ENCODE results near the gene C6orf52. TPM values are rescaled to one million over a fixed set of nuclear protein-coding genes. Genes with fewer than 3 reads are reported as not detected.
"Not testable (repeated sequence)": the region's sequence is repeated elsewhere in the genome, so short reads cannot be mapped to it uniquely, and the experiment has no call there.

The C6orf52 gene
- polyA plus RNA-seq, 1 donor: 3.7 TPM

DNA sequence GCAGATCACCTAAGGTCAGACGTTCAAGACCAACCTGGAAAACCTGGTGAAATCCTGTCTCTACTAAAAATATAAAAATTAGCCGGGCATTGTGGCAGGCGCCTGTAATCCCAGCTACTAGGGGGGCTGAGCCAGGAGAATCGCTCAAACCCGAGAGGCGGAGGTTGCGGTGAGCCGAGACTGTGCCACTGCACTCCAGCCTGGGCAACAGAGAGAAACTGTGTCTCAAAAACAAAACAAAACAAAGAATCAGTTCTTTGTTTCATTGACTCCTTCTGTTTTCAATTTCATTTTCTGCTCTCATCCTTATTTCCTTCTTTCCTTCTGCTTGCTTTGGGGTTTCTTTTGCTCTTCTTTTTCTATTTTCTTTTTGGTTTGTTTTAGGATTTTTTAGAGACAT is 19.5 kb upstream of the C6orf52 start:
- DNase-seq: no peak

DNA sequence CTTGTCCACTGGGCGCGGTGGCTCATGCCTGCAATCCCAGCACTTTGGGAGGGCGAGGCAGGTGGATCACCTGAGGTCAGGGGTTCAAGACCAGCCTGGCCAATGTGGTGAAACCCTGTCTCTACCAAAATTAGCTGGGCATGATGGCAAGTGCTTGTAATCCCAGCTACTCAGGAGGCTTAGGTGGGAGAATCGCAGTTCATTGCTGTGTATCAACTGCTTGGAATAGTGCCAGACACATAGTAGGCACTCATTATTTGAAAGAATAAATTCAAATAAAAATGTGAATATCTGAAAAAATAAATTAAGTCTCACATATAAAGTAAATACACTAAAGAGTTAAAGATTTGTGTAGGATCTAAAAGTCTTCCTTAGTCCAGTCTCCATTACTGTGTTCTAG is 2.2 kb upstream of the C6orf52 start:
- no peak for DNase-seq

DNA sequence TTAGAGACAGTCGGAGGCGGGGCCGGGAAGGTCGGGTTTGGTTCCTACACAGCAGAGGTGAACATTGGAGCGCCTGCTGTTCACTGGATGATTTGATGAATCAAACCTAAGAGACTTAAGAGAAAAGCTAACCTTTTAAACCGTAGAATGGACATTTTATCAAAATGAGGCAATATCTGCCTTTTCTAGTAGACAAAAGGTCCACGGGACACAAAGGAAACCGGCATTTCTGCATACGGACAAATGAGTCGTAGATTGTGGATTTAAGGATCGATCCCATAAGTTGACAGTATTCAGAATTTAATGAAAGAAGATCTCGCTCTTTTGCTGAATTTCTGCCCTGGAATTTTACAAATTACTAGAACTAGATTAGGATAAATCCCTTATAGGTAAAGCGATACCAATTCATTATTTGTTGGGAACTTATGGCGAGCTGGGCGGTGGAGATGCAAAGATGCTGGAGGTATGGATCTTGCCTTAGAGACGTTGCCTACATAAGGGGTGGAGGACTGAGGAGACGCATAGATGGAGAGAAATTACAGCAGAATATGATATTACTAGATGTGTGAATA is 756 bp upstream of the C6orf52 start:
- DNase-seq: no peak

DNA sequence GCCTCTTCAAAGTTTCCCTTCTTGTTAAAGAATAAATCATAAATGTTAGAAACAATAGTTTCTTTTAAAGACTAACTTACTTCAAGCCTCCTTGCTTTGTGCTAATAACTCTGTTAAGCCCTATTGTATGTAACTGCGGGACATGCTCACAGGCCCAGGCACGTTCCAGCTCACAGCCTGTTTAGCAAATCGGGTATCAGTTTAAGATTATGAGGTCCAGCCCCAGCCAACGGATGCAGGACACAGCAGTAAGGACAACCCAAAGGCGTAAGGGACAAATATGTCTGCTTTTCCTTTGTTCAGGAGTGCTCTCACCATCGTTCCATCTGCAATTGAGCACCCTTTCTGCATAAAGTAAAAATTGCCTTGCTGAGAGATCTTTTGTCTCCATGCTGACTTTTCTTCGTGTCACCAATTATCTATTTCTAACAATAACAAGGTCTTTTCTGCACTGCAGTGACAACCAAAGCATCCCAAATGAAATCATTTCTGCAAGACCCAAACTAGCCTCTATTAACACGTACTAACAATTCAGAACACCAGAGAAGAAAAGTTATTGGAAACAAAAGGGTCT is 1.4 kb downstream of the C6orf52 start:
- no peak for DNase-seq

DNA sequence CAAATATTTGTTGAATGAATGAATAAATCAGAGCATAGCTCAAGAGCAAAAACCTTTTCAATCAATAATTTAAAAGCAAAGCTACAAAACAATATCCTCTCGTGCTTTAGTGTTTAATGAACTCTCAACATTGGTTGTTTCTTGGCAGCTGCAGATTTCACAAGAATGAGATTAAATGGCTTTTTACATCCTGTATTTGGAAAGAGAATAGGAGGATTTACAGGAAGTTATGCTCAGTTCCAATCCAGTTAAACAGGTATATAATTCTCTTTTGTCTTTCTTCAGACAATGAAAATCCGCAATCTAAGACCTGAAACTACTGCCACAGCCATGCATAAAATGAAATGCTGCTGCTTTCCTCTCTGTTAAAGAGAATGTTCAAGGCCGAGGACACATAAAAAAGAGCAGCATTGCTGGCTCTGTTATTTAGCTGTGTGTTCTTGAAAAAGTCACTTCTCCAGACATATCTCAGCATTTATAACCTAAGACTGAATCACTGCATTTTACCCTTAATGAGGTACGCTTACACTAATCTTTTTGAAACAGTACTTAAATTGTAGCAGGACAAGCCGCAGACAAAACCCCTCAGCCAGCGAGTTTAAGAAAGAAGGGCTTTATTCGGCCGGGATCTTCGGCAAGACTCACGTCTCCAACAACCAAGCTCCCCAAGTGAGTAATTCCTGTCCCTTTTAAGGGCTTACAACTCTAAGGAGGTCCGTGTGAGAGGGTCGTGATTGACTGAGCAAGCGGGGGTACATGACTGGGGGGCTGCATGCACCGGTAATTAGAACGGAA is 3.6 kb downstream of the C6orf52 start:
- no peak for DNase-seq

DNA sequence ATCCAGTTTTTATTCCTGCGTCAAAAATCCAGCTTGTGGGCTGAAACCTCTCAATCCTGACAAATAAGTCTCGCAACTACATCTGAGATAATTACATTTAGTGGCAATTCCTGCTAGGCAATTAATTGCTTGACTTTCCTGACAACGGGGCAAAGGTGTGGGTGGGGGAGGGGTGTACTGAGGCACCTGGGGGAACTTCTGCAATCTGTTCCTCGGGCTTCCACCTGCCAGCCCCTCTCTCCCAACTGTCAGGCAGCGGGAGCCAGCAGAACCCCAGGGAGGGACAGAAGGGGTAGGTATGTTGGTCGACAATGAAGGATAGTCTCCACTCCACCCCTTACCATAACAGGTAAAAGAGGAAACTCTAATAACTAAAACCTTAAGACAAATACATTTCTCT is 6.8 kb downstream of the C6orf52 start:
- DNase-seq: no peak

DNA sequence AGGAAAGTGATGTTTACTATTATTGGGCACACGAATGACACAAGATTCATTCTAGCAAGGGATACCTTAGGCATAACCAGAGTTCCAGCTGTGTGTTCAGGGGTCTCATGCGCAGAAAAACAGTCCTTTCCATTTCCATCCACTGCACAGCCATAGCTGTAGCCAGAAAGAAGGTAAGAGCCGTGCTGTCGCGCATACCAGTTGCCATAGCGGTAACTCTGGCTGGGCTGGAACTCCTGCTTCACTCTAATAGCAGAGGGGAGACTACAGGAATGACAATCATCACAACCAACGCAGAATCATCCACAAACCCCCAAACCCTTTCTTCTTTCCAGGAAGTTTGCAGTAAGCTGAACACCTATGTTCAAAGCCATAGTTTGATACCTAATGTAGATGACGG is 7.5 kb downstream of the C6orf52 start:
- no peak for DNase-seq

DNA sequence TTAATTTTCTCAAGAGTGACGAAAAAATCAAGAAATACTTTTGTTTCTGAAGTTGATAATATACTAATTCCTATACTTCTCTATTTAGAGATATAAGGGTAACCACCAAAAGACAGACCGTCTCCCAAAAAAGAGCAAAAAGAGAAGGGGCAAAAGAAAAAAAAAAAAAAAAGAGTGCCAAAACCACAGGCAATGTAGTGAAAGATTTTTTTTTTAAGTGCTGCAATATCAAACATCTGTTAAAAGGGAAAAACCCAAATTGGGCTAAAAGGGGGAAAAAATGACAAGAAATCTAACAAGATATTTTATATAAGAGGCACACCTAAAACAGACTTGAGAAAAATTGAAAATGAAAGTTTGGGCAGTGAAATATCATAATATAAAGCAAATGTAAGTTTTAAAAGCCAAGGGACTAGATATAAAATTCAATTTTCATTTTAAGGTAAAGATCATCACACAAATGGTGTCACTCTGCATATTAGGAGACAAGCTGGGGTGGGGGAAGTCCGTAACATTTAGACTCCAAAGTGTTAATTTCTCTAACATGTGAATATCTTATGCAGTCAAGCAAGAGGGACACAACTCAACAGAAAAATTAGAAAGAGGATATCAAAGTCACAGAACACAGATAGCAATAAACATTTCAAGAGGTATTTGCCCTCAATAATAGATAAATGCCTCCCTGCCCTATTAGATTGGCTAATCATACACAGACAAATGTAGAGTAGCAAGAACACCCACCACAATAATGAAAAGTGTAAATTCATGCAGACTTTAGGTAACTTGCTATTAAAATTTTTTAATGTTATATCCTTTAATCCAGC is 9.1 kb downstream of the C6orf52 start:
- no peak for DNase-seq

DNA sequence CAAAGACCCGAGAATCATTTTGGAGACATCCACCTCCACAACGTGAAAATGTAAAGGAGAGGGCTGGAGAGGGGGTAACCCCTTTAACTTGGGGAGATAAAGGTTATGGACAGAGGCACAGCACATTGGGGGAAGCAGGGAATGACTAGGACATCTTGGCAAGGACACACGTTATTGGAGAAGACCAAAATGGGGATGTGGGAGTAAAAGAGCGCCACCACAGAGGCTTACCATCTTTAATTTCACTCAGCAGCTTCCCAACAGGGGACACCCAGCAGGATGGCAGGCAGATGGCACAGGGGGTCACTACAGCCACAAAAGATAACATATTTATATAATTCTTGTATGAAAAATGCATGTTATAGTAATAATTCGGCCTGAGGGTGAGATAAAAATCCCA is 9.8 kb downstream of the C6orf52 start:
- no peak for DNase-seq

DNA sequence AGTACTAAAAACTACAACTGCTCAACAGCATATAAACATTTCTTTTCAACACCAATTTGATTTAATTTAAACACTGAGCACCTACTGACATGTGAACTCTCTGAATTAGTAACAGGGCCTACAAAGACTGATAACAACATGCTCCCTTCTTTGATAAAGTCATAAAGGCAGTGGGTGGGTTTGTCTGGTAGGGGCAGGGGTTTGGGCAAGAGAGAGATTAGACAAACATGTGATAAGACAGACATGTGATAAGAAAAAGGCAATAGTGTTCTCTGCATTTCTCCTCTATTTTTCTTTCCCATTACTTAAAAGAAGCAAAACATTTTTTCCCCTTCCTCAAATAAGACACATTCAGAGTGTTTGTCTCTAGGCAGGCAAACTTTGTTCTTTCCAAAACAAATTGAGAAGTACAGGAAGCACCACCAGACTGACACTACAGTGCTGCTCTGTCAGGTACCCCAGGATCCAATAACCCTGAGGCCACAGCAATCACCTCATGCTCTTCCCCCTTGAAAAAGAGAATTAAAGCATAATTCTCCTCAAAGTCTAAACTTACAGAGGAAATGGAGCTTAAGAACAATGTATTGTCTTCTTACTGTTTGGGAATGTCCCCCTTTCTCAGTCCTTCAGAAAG is 11.9 kb downstream of the C6orf52 start:
- DNase-seq: no peak

DNA sequence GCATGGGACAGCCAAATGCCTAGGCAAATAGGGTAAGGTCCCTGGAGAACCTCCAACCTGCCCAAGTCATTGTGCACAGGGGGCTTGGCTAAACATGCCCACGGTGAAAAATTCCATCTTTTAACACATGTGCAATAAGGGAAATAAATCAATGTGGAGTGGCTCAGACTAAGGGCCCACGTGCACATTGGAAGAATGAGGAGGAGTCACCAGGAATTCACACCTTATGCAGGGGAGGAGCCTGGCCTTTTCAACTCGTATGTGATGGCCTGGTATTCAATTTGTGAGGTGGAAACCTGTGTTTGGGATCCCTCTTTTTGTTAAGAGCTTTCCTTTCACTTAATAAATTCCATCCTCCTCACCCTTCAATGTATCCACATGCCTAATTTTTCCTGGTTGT is 12.6 kb downstream of the C6orf52 start:
- DNase-seq: no peak

DNA sequence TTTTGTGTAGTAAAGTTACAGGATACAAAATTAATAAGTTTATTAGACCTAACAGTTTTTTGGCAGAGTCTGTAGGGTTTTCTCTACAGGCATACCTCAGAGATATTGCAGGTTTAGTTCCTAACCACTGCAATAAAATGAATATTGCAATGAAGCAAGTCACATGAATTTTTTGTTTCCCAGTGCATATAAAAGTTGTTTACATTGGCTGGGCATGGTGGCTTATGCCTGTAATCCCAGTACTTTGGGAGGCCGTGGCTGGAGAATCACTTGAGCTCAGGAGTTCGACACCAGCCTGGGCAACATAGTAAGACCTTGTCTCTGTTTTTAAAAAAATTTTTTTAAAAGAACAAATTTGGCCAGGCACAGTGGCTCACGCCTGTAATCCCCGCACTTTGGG is 16.0 kb downstream of the C6orf52 start:
- no peak for DNase-seq

DNA sequence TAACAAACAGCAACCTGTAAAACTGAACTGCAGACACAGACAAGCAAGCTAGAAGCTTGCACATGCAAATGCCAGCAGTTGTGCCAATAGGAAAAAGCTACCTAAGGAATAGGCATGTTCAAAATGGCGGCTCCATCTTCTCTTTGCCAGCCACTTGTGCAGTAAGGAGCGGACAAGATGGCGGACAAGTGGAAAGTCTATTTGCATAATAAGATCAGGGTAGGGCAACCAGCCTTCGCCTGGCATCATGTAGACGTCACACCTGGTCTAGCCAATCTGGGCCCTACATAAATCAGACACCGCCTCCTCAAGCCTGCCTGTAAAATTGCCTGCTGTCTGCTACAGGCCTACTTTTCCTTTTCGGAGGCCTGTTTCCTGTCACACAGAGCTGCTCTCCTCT is 18.0 kb downstream of the C6orf52 start:
- DNase-seq: no peak

DNA sequence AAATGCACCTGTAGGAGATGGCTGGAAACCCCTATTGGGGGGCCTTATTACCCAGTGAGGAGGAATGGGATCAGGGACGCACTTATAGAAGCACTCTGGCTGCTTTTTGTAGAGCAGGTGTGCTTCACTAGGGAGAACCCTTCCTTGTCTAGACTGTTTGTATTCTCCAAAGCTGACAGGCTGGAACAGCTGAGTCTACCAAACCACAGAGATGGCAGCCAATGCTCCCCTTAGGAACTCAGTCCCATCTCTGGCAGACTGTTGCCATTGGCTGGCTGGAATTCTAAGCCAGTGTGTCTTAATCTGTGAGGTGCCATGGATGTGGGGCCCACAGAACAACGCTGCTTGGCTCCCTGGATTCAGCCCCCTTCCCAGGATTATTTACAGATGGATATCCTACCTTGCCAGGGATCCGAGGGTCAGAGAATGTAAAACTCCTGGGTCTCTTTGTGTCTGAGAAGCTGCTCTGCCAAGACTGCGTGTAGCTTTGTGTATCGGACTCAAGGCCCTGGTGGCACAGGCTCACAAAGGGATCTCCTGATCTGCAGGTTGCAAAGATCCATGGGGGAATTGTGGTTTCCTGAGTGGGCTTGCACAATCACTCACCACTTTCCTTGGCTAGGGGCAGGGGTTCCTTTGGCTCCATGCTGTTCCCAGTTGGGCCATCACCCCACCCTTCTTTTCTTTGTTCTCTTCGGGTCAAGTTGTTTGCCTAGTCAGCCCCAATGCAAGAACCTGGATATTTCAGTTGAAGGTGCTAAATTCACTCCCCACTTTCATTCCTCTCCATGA is 26.1 kb downstream of the C6orf52 start:
- no peak for DNase-seq

DNA sequence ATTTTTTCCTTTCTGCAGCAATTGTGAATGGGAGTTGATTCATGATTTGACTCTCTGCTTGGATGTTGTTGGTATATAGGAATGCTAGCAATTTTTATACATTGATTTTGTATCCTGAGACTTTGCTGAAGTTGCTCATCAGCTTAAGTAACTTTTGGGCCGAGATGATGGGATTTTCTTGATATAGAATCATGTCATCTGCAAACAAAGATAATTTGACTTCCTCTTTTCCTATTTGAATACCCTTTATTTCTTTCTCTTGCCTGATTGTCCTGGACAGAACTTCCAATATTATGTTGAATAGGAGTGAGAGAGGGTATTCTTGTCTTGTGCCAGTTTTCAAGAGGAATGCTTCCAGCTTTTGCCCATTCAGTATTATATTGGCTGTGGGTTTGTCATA is 28.8 kb downstream of the C6orf52 start:
- not testable (repeated sequence) for DNase-seq

DNA sequence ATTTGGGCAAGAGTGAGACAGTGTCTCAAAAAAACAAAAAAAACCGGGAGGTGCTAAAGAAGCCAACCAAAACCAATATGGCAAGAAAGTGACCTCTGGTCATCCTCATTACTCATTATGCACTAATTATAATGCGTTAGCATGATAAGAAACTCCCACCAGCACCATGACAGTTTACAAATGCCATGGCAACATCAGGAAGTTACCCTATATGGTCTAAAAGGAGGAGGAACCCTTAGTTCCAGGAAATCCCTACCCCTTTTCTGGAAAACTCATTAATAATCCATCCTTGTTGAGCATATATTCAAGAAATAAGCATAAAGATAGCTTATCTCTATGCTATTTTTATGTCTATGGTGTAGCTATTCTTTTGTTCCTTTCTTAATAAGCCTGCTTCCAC is 31.7 kb downstream of the C6orf52 start:
- DNase-seq: no peak

DNA sequence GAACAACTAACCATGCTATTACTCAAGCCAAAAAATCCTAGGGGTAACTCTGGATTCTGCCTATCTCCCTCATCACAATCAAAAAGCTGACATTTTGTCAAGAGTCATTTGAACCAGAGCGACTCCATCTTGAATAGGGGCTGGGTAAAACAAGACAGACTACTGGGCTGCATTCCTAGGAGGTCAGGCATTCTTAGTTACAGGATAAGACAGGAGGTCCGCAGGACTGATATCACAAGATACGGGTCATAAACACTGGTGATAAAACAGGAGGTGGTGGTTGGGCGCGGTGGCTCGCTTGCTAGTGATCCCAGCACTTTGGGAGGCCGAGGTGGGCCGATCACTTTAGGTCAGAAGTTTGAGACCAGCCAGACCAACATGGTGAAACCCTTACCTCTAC is 32.2 kb downstream of the C6orf52 start:
- no peak for DNase-seq

DNA sequence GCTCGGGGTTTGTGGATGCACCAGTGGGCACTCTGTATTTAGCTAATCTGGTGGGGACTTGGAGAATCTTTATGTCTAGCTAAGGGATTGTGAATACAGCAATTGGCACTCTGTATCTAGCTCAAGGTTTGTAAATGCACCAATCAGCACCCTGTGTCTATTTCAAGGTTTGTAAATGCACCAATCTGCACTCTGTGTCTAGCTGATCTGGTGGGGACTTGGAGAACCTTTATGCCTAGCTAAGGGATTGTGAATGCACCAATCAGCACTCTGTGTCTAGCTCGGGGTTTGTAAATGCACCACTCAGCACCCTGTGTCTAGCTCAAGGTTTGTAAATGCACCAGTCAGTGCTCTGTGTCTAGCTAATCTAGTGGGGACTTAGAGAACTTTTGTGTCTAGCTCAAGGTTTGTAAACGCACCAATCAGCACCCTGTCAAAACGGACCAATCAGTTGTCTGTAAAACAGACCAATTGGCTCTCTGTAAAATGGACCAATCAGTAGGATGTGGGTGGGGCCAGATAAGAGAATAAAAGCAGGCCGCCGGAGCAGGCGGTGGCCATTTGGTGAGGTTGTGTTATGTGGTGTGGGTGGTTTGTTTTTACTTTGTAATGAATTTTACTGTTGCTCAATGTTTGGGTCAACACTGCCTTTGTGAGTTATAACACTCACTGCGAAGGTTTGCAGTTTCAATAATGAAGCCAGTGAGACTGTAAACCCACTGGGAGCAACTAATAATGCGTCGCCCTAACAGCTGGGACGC is 33.8 kb downstream of the C6orf52 start:
- DNase-seq: not testable (repeated sequence)

DNA sequence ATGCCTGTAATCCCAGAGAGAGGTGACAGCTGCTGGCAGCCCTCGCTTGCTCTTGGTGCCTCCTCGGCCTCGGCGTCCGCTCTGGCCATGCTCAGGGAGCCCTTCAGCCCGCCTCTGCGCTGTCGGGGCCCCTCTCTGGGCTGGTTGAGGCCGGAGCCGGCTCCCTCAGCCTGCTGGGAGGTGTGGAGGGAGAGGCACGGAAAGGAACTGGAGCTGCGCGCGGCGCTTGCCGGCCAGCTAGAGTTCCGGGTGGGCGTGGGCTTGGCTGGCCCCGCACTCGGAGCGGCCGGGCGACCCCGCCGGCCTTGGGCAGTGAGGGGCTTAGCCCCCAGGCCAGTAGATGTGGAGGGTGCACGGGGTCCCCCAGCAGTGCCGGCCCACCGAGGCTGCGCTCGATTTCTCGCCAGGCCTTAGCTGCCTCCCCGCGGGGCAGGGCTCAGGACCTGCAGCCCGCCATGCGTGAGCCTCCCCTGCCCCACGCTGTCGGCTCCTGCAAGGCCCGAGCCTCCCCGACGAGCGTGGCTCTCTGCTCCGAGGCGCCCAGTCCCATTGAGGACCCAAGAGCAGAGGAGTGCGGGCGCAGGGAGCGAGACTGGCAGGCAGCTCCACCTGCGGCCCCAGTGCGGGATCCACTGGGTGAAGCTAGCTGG is 34.6 kb downstream of the C6orf52 start:
- DNase-seq: no peak

Data from left kidney (tissue), 2 donors.